HL-60 (cell line): ENCODE data around the gene PHF14.
A peak's percentile ranks its signal among the peaks of the same experiment; 100 is the strongest.

Experiments
- DNase-seq, 2 experiments: peaks; one replicate each; pipeline ENCODE4 v3.0.0-alpha.2; 2010 to 2020; ENCODE audit warnings: low read depth in 1 of 2, low spot score in 1 of 2
- H3K27ac ChIP-seq: fragments of 250-450 bp; sonication (Bioruptor Pico); replicated peaks from 2 replicates; pipeline ENCODE4 v1.5.1; 2020; ENCODE audit warnings: mild to moderate bottlenecking, moderate library complexity
- H3K27me3 ChIP-seq: fragments of 250-450 bp; sonication (Bioruptor Pico); 2 replicates; pipeline ENCODE4 v1.5.1; 2021; ENCODE audit warnings: mild to moderate bottlenecking, moderate library complexity; ENCODE audit not compliant: insufficient read depth, poor library complexity, severe bottlenecking
- H3K4me3 ChIP-seq: replicated peaks from 2 replicates; pipeline ENCODE4 v1.5.1; 2011; ENCODE audit warnings: mild to moderate bottlenecking, control low read depth, low read length; ENCODE audit not compliant: insufficient read depth
- GABPA ChIP-seq: IDR thresholded peaks from 2 replicates; pipeline ENCODE4 v1.6.1; 2012; ENCODE audit warnings: low read depth
- POLR2AphosphoS5 ChIP-seq: IDR thresholded peaks from 2 replicates; pipeline ENCODE4 v1.6.1; 2012; ENCODE audit warnings: low read depth
- SPI1 ChIP-seq: IDR thresholded peaks from 2 replicates; pipeline ENCODE4 v1.6.1; 2012; ENCODE audit warnings: low read depth, mild to moderate bottlenecking, borderline replicate concordance
- TF ChIP-seq, protein P1 (sequence below): IDR thresholded peaks from 2 replicates; pipeline ENCODE4 v1.6.1; 2012; ENCODE audit warnings: low read depth; ENCODE audit not compliant: insufficient replicate concordance
- TF ChIP-seq, protein P2 (sequence below): IDR thresholded peaks from one replicate; pipeline ENCODE4 v1.5.1; 2011; ENCODE audit warnings: low read length, control low read depth, inconsistent platforms; ENCODE audit not compliant: insufficient read depth

PHF14 gene

DNA sequence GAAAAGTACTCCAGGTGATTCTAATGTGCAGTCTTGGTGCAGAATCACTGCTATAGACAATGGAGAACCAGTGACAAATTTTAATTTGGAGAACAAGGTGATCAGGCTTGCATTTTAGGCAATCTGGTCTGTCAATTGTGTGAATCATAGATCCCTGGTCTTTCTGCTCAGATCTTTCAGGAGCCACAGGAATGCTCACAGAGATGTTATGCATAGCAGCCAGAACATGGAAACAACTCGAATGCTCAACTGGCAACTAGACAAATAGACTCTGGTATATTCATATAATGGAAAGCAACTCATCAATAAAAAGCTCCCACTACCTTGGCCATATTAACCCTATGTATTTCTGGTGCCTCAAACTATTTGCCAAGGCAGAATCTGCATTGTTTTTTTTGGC, 209.1 kb downstream of the PHF14 start:
- Histone ChIP-seq H3K27me3 (no peaks in the 10 kb centered on the region), H3K27ac (no peak overlapping the region), H3K4me3 (no peak overlapping the region)
- no peak for DNase-seq
- no peak for TF ChIP-seq POLR2AphosphoS5
- no peak for TF ChIP-seq GABPA
- TF ChIP-seq, protein P1, sequence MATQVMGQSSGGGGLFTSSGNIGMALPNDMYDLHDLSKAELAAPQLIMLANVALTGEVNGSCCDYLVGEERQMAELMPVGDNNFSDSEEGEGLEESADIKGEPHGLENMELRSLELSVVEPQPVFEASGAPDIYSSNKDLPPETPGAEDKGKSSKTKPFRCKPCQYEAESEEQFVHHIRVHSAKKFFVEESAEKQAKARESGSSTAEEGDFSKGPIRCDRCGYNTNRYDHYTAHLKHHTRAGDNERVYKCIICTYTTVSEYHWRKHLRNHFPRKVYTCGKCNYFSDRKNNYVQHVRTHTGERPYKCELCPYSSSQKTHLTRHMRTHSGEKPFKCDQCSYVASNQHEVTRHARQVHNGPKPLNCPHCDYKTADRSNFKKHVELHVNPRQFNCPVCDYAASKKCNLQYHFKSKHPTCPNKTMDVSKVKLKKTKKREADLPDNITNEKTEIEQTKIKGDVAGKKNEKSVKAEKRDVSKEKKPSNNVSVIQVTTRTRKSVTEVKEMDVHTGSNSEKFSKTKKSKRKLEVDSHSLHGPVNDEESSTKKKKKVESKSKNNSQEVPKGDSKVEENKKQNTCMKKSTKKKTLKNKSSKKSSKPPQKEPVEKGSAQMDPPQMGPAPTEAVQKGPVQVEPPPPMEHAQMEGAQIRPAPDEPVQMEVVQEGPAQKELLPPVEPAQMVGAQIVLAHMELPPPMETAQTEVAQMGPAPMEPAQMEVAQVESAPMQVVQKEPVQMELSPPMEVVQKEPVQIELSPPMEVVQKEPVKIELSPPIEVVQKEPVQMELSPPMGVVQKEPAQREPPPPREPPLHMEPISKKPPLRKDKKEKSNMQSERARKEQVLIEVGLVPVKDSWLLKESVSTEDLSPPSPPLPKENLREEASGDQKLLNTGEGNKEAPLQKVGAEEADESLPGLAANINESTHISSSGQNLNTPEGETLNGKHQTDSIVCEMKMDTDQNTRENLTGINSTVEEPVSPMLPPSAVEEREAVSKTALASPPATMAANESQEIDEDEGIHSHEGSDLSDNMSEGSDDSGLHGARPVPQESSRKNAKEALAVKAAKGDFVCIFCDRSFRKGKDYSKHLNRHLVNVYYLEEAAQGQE = no peak
- TF ChIP-seq, protein P2, sequence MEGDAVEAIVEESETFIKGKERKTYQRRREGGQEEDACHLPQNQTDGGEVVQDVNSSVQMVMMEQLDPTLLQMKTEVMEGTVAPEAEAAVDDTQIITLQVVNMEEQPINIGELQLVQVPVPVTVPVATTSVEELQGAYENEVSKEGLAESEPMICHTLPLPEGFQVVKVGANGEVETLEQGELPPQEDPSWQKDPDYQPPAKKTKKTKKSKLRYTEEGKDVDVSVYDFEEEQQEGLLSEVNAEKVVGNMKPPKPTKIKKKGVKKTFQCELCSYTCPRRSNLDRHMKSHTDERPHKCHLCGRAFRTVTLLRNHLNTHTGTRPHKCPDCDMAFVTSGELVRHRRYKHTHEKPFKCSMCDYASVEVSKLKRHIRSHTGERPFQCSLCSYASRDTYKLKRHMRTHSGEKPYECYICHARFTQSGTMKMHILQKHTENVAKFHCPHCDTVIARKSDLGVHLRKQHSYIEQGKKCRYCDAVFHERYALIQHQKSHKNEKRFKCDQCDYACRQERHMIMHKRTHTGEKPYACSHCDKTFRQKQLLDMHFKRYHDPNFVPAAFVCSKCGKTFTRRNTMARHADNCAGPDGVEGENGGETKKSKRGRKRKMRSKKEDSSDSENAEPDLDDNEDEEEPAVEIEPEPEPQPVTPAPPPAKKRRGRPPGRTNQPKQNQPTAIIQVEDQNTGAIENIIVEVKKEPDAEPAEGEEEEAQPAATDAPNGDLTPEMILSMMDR = no peak
- no peak for TF ChIP-seq SPI1

DNA sequence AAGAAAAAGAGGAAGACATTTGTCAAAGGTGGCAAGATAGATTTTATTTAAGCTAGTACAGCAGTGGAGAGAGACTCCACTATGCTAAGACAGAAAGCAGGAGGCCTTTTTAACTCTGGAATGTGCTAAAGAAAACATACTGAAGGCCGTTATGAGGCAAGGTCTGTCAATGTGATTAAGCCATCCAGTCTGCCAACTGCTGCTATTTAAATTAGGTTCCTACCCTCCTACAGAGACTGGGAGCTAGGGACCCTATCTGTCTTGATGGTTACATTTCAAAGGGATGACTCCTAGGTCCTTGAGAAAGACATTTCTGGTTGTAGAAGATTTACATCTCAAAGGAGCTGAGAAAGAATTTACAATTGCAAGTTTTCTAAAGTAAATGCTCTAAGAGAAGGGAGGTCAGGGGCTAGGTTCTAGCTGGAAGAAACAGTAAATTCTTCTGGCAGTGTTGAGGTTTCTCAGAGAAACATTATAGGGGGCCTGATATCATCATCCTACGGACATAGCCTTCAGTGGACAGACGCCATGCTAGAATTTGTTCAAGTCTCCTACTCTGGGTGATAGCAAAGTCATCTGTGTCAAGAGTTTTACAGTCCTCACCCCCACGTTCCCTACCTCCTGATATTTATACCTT, 211.6 kb downstream of the PHF14 start:
- DNase-seq = no peak
- no peaks in the 10 kb centered on the region for H3K27me3 ChIP-seq
- TF ChIP-seq, protein P2 = no peak
- TF ChIP-seq SPI1 (0 out of 2 replicates have a peak, but pooled peaks have one; percentile 9), POLR2AphosphoS5 (no peak), GABPA (no peak)
- TF ChIP-seq, protein P1 = no peak
- H3K27ac ChIP-seq = no peak overlapping the region
- no peak overlapping the region for H3K4me3 ChIP-seq

DNA sequence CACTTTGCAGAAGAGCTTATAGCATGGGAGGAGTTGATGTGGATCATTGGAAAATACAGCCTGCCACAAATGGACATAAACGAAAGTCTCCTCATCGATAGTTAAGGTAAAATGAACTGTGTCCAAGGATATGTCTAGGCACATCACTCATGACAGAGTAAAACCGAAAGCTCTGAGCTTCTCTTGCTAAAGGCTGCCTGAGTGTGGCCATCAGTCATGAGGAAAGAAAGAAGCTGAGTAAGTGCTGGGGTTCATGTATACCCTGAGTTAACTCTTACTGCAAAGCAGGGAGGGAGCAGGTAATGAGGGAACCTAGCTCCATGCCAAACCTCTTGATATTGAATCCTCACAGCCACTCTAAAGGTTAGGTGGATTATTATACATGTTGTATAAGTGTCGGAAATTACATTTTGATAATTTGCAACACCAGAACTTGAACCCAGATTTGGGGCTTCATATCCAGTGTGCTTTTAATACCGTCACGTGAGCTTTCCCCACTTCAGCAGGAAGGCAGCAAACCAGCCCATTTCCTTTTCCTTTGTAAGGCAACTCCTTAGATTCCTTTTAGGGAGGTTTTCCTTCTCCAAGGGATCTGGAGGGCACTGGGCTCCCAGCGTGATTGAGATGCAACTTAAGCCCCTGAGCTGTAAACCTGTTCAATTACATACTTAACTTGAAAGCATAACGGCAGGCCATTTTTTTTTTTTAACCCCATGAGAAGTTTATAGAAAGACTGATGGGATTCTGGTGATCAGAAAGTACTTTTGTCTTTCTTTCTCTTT, 215.0 kb downstream of the PHF14 start:
- Histone ChIP-seq H3K27ac (no peak overlapping the region), H3K4me3 (no peak overlapping the region)
- TF ChIP-seq, protein P2 = no peak
- TF ChIP-seq, protein P1 = no peak
- TF ChIP-seq GABPA = no peak
- TF ChIP-seq SPI1 = no peak
- no peak for TF ChIP-seq POLR2AphosphoS5

More for the DNA sequence above, 215.0 kb downstream of the PHF14 start:
- DNase-seq = no peak
- no peaks in the 10 kb centered on the region for H3K27me3 ChIP-seq
